ENCODE measurements around the gene VPS26A. TPM values are rescaled to one million over a fixed set of nuclear protein-coding genes. Genes with fewer than 3 reads are reported as not detected.

Gene VPS26A
- total and polyA plus RNA-seq, 2 experiments from 2014 or later, result 29.0 to 41.6 TPM

DNA sequence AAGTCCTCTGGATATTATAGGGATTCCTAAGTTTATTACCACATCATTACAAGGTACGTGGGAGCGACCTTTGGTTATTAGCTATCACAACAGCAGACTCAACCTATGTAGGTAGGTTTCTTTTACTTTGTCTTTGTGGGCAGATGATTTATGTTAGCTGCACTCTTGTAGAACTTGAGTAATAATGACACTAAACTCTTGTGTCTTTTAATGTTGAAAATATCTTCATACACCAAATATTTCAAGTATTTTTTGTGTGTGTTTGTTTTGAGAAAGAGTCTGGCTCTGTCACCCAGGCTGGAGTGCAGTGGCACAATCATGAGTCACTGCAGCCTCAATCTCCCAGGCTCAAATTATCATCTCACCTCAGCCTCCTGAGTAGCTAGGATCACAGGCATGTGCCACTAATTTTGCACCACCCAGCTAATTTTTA, 36.8 kb downstream of the VPS26A start:
- no peak for ATAC-seq
- H3K36me3 Mint-ChIP-seq (ENCODE audit: low read depth), result peaks cover 13% of the 10 kb centered on the region
- Histone ChIP-seq H3K36me3 (ENCODE audit: insufficient read depth) (peaks cover 8% of the 10 kb centered on the region; the same call in 1 of the 2 replicates), H3K4me3 (no peak overlapping the region), H3K9me2 (ENCODE audit: insufficient read depth) (no peaks in the 10 kb centered on the region), H3K79me2 (replicated peaks; ENCODE audit: insufficient read depth) (no peaks in the 10 kb centered on the region), H3K4me1 (ENCODE audit: insufficient read depth) (no peaks in the 10 kb centered on the region), H3K27ac (ENCODE audit: low read depth) (no peak overlapping the region), H2AFZ (no peak overlapping the region), H3K27me3 (ENCODE audit: insufficient read depth) (no peaks in the 10 kb centered on the region), H4K20me1 (replicated peaks; ENCODE audit: insufficient read depth) (no peaks in the 10 kb centered on the region; the same call in 1 of the 2 replicates), H3F3A (replicated peaks; ENCODE audit: low read depth) (no peaks in the 10 kb centered on the region), H3K4me2 (no peak overlapping the region)
- no peak for TF ChIP-seq CREB1 (CRISPR knock-in tag; IDR thresholded peaks at IDR 0.05; ENCODE audit: low read depth)
- TF ChIP-seq, protein P1, sequence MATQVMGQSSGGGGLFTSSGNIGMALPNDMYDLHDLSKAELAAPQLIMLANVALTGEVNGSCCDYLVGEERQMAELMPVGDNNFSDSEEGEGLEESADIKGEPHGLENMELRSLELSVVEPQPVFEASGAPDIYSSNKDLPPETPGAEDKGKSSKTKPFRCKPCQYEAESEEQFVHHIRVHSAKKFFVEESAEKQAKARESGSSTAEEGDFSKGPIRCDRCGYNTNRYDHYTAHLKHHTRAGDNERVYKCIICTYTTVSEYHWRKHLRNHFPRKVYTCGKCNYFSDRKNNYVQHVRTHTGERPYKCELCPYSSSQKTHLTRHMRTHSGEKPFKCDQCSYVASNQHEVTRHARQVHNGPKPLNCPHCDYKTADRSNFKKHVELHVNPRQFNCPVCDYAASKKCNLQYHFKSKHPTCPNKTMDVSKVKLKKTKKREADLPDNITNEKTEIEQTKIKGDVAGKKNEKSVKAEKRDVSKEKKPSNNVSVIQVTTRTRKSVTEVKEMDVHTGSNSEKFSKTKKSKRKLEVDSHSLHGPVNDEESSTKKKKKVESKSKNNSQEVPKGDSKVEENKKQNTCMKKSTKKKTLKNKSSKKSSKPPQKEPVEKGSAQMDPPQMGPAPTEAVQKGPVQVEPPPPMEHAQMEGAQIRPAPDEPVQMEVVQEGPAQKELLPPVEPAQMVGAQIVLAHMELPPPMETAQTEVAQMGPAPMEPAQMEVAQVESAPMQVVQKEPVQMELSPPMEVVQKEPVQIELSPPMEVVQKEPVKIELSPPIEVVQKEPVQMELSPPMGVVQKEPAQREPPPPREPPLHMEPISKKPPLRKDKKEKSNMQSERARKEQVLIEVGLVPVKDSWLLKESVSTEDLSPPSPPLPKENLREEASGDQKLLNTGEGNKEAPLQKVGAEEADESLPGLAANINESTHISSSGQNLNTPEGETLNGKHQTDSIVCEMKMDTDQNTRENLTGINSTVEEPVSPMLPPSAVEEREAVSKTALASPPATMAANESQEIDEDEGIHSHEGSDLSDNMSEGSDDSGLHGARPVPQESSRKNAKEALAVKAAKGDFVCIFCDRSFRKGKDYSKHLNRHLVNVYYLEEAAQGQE (IDR thresholded peaks at IDR 0.05; ENCODE audit: unreplicated experiment), result no peak
- TF ChIP-seq, protein P2, sequence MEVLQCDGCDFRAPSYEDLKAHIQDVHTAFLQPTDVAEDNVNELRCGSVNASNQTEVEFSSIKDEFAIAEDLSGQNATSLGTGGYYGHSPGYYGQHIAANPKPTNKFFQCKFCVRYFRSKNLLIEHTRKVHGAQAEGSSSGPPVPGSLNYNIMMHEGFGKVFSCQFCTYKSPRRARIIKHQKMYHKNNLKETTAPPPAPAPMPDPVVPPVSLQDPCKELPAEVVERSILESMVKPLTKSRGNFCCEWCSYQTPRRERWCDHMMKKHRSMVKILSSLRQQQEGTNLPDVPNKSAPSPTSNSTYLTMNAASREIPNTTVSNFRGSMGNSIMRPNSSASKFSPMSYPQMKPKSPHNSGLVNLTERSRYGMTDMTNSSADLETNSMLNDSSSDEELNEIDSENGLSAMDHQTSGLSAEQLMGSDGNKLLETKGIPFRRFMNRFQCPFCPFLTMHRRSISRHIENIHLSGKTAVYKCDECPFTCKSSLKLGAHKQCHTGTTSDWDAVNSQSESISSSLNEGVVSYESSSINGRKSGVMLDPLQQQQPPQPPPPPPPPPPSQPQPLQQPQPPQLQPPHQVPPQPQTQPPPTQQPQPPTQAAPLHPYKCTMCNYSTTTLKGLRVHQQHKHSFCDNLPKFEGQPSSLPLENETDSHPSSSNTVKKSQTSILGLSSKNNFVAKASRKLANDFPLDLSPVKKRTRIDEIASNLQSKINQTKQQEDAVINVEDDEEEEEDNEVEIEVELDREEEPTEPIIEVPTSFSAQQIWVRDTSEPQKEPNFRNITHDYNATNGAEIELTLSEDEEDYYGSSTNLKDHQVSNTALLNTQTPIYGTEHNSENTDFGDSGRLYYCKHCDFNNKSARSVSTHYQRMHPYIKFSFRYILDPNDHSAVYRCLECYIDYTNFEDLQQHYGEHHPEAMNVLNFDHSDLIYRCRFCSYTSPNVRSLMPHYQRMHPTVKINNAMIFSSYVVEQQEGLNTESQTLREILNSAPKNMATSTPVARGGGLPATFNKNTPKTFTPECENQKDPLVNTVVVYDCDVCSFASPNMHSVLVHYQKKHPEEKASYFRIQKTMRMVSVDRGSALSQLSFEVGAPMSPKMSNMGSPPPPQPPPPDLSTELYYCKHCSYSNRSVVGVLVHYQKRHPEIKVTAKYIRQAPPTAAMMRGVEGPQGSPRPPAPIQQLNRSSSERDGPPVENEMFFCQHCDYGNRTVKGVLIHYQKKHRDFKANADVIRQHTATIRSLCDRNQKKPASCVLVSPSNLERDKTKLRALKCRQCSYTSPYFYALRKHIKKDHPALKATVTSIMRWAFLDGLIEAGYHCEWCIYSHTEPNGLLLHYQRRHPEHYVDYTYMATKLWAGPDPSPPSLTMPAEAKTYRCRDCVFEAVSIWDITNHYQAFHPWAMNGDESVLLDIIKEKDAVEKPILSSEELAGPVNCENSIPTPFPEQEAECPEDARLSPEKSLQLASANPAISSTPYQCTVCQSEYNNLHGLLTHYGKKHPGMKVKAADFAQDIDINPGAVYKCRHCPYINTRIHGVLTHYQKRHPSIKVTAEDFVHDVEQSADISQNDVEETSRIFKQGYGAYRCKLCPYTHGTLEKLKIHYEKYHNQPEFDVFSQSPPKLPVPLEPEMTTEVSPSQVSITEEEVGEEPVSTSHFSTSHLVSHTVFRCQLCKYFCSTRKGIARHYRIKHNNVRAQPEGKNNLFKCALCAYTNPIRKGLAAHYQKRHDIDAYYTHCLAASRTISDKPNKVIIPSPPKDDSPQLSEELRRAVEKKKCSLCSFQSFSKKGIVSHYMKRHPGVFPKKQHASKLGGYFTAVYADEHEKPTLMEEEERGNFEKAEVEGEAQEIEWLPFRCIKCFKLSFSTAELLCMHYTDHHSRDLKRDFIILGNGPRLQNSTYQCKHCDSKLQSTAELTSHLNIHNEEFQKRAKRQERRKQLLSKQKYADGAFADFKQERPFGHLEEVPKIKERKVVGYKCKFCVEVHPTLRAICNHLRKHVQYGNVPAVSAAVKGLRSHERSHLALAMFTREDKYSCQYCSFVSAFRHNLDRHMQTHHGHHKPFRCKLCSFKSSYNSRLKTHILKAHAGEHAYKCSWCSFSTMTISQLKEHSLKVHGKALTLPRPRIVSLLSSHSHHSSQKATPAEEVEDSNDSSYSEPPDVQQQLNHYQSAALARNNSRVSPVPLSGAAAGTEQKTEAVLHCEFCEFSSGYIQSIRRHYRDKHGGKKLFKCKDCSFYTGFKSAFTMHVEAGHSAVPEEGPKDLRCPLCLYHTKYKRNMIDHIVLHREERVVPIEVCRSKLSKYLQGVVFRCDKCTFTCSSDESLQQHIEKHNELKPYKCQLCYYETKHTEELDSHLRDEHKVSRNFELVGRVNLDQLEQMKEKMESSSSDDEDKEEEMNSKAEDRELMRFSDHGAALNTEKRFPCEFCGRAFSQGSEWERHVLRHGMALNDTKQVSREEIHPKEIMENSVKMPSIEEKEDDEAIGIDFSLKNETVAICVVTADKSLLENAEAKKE (CRISPR knock-in tag; IDR thresholded peaks at IDR 0.05), result no peak
- TF ChIP-seq POLR2AphosphoS5 (IDR thresholded peaks at IDR 0.05; ENCODE audit: low read depth), result no peak
- no peak for TF ChIP-seq EZH2 (IDR thresholded peaks at IDR 0.05; ENCODE audit: low read depth, unreplicated experiment)
- no peak for TF ChIP-seq NANOG (IDR thresholded peaks at IDR 0.05; ENCODE audit: borderline replicate concordance)
- no peak for TF ChIP-seq JUNB (IDR thresholded peaks at IDR 0.05; ENCODE audit: unreplicated experiment)
- TF ChIP-seq, protein P3, sequence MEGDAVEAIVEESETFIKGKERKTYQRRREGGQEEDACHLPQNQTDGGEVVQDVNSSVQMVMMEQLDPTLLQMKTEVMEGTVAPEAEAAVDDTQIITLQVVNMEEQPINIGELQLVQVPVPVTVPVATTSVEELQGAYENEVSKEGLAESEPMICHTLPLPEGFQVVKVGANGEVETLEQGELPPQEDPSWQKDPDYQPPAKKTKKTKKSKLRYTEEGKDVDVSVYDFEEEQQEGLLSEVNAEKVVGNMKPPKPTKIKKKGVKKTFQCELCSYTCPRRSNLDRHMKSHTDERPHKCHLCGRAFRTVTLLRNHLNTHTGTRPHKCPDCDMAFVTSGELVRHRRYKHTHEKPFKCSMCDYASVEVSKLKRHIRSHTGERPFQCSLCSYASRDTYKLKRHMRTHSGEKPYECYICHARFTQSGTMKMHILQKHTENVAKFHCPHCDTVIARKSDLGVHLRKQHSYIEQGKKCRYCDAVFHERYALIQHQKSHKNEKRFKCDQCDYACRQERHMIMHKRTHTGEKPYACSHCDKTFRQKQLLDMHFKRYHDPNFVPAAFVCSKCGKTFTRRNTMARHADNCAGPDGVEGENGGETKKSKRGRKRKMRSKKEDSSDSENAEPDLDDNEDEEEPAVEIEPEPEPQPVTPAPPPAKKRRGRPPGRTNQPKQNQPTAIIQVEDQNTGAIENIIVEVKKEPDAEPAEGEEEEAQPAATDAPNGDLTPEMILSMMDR (conservative IDR thresholded peaks at IDR 0.05; ENCODE audit: low read depth in 2 of 2), result no peak
- no peak for TF ChIP-seq STAT1 (IDR thresholded peaks at IDR 0.05; ENCODE audit: unreplicated experiment)
- TF ChIP-seq ZNF114 (CRISPR knock-in tag; IDR thresholded peaks at IDR 0.05), result no peak
- TF ChIP-seq, protein P4, sequence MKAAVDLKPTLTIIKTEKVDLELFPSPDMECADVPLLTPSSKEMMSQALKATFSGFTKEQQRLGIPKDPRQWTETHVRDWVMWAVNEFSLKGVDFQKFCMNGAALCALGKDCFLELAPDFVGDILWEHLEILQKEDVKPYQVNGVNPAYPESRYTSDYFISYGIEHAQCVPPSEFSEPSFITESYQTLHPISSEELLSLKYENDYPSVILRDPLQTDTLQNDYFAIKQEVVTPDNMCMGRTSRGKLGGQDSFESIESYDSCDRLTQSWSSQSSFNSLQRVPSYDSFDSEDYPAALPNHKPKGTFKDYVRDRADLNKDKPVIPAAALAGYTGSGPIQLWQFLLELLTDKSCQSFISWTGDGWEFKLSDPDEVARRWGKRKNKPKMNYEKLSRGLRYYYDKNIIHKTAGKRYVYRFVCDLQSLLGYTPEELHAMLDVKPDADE (IDR thresholded peaks at IDR 0.05), result no peak
- no peak for TF ChIP-seq EZH2phosphoT487 (IDR thresholded peaks at IDR 0.05; ENCODE audit: unreplicated experiment)
- no peak for TF ChIP-seq ZNF331 (CRISPR knock-in tag; IDR thresholded peaks at IDR 0.05; ENCODE audit: low read depth)
- no peaks in the 10 kb centered on the region for H3K4me1 Mint-ChIP-seq
- H3K4me3 Mint-ChIP-seq, result no peak overlapping the region
- H3K27ac Mint-ChIP-seq, result no peak overlapping the region
- no peaks in the 10 kb centered on the region for H3K9me3 Mint-ChIP-seq
- peaks cover 3% of the 10 kb centered on the region for H3K27me3 Mint-ChIP-seq (ENCODE audit: insufficient read depth, low read depth, poor library complexity)
- no peak for DNase-seq (ENCODE audit: low spot score)

All from GM23338 (cell line).